OCI-M2 (cell line): ENCODE results near the gene HNRNPCL2.
"Not testable (repeated sequence)": the region's sequence is repeated elsewhere in the genome, so short reads cannot be mapped to it uniquely, and the experiment has no call there.

Source experiments
- DNase-seq: peaks from one replicate; lab custom pipeline; 2025; ENCODE audit not compliant: unreplicated experiment; lab: John Stamatoyannopoulos, UW

The HNRNPCL2 gene

DNA sequence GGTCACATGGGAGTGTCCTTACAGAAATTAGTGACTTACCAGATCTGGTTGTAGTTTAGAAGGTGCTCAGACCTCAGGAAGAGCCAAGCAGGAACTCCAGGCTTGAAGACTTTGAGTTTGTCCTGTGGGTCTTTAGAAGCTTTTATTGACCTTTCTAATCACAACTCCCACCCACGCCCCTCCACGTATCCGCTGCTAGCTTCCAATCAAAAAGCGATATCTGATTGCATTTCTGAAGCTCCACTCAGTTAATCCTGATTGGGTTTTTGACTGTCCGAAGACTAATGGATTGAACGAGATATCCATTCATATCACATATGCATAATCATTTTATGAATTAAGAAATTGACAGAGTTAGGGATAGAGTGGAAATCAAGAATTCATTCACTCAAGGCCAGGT lies at the start of gene HNRNPCL2:
Gene HNRNPCL2 (minus strand): TSS at position 101 of the 400 bp plus-strand sequence. CDS start 454 bp downstream, outside the sequence.
- not testable (repeated sequence) for DNase-seq

DNA sequence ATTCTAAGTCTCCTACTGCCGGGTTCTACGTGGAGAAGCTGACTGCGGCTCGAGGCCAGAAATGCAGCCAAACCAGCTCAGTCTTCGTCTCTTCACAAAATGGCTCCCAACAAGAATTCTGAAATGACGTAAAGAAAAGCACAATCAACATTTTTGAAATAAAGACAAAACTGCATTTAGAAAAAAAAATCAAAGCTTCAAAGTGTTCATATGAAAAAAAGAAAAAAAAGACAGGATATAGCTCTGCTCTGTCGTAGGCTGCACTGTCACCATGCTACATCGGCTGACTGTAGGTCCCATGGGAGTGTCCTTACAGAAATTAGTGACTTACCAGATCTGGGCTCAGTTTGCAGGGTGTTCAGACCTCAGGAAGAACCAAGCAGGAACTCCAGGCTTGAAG lies 48.9 kb upstream of the HNRNPCL2 start, which contains the start of gene HNRNPCL4:
Gene HNRNPCL4 (minus strand): TSS at position 101 of the 400 bp plus-strand sequence. CDS start 164 bp downstream, outside the sequence.
- DNase-seq = not testable (repeated sequence)

DNA sequence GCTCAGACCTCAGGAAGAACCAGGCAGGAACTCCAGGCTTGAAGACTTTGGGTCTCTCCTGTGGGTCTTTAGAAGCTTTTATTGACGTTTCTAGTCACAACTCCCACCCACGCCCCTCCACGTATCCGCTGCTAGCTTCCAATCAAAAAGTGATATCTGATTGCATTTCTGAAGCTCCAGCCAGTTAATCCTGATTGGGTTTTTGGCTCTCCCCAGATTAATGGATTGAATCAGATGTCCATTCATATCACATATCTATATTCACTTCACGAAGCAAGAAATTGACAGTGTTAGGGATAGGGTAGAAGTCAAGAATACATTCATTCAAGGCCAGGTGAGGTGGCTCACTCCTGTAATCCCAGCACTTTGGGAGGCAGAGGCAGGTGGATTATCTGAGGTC lies 39.3 kb upstream of the HNRNPCL2 start, which contains the start of gene PRAMEF26:
Gene PRAMEF26 (minus strand): TSS at position 101 of the 400 bp plus-strand sequence. CDS start 2,914 bp downstream, outside the sequence.
- DNase-seq = not testable (repeated sequence)

DNA sequence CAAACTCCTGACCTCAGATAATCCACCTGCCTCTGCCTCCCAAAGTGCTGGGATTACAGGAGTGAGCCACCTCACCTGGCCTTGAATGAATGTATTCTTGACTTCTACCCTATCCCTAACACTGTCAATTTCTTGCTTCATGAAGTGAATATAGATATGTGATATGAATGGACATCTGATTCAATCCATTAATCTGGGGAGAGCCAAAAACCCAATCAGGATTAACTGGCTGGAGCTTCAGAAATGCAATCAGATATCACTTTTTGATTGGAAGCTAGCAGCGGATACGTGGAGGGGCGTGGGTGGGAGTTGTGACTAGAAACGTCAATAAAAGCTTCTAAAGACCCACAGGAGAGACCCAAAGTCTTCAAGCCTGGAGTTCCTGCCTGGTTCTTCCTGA lies 46.2 kb downstream of the HNRNPCL2 start, which contains the start of gene PRAMEF25:
Gene PRAMEF25 (plus strand): TSS at position 301 of the 400 bp plus-strand sequence. CDS start 2,920 bp downstream, outside the sequence.
- DNase-seq = not testable (repeated sequence)
